Measurements from ENCODE around the gene PDIA5. TPM values are rescaled to one million over a fixed set of nuclear protein-coding genes. Genes with fewer than 3 reads are reported as not detected.

Gene PDIA5
- total RNA-seq, 1 donor from 2014 or later, result 6.0 TPM

- DNase-seq, result no peak
- Histone ChIP-seq H3K27ac (replicated peaks) (no peak overlapping the region), H3K4me1 (no peaks in the 10 kb centered on the region), H3K36me3 (peaks cover 59% of the 10 kb centered on the region), H3K9me3 (replicated peaks) (peaks cover 7% of the 10 kb centered on the region), H3K27me3 (ENCODE audit: low read depth) (no peaks in the 10 kb centered on the region), H3K4me3 (no peak overlapping the region)
- no peak for TF ChIP-seq CTCF (IDR thresholded peaks at IDR 0.05; ENCODE audit: borderline replicate concordance)
- intact Hi-C loops (cut with micrococcal nuclease), result no loop called here
Measured at GRCh38 chr3:123165163-123165562, 98.3 kb downstream of the PDIA5 start.

- intact Hi-C loops (cut with micrococcal nuclease), result no loop called here
- Histone ChIP-seq H3K4me3 (no peak overlapping the region), H3K9me3 (replicated peaks) (peaks cover 7% of the 10 kb centered on the region), H3K27ac (replicated peaks) (no peak overlapping the region), H3K36me3 (peaks cover 36% of the 10 kb centered on the region), H3K27me3 (ENCODE audit: low read depth) (no peaks in the 10 kb centered on the region), H3K4me1 (no peaks in the 10 kb centered on the region)
- TF ChIP-seq CTCF (IDR thresholded peaks at IDR 0.05; ENCODE audit: borderline replicate concordance), result no peak
- no peak for DNase-seq
Measured at GRCh38 chr3:123167686-123168085, 100.9 kb downstream of the PDIA5 start.

- peaks cover 32% of the 10 kb centered on the region for H3K36me3 ChIP-seq
- intact Hi-C loops (cut with micrococcal nuclease), result no loop called here
Measured at GRCh38 chr3:123168122-123168521, 101.3 kb downstream of the PDIA5 start.

GRCh38 chr3:123168605-123169004, 101.8 kb downstream of the PDIA5 start:
- no peak for TF ChIP-seq CTCF (IDR thresholded peaks at IDR 0.05; ENCODE audit: borderline replicate concordance)
- no peak for DNase-seq
- no peaks in the 10 kb centered on the region for H3K4me1 ChIP-seq
- intact Hi-C loops (cut with micrococcal nuclease), result no loop called here
- H3K4me3 ChIP-seq, result no peak overlapping the region
- peaks cover 28% of the 10 kb centered on the region for H3K36me3 ChIP-seq
- no peak overlapping the region for H3K27ac ChIP-seq (replicated peaks)
- no peaks in the 10 kb centered on the region for H3K27me3 ChIP-seq (ENCODE audit: low read depth)
- H3K9me3 ChIP-seq (replicated peaks), result peaks cover 7% of the 10 kb centered on the region

More at GRCh38 chr3:123168122-123168521, 101.3 kb downstream of the PDIA5 start:
- no peak for DNase-seq
- Histone ChIP-seq H3K27ac (replicated peaks) (no peak overlapping the region), H3K27me3 (ENCODE audit: low read depth) (no peaks in the 10 kb centered on the region), H3K4me3 (no peak overlapping the region), H3K4me1 (no peaks in the 10 kb centered on the region), H3K9me3 (replicated peaks) (peaks cover 7% of the 10 kb centered on the region)
- no peak for TF ChIP-seq CTCF (IDR thresholded peaks at IDR 0.05; ENCODE audit: borderline replicate concordance)

GRCh38 chr3:123169492-123169929, 102.7 kb downstream of the PDIA5 start:
- DNase-seq, result no peak
- no peaks in the 10 kb centered on the region for H3K27me3 ChIP-seq (ENCODE audit: low read depth)
- H3K27ac ChIP-seq (replicated peaks), result no peak overlapping the region
- no peak for TF ChIP-seq CTCF (IDR thresholded peaks at IDR 0.05; ENCODE audit: borderline replicate concordance)
- H3K4me3 ChIP-seq, result no peak overlapping the region
- peaks cover 20% of the 10 kb centered on the region for H3K36me3 ChIP-seq
- intact Hi-C loops (cut with micrococcal nuclease), result no loop called here
- peaks cover 7% of the 10 kb centered on the region for H3K9me3 ChIP-seq (replicated peaks)
- no peaks in the 10 kb centered on the region for H3K4me1 ChIP-seq
